HG02970 (cell line): ENCODE results near the gene OR4C5.
"Not testable (repeated sequence)": the region's sequence is repeated elsewhere in the genome, so short reads cannot be mapped to it uniquely, and the experiment has no call there.

Experiments used
- ATAC-seq: cut with Tn5 transposase; IDR thresholded peaks from one replicate; pipeline ENCODE4 v1.9.1; 2021; ENCODE audit warnings: mild to moderate bottlenecking, moderate library complexity, moderate number of reproducible peaks; ENCODE audit not compliant: unreplicated experiment, low FRiP score

The OR4C5 gene

GRCh38 chr11:48366365-48366764 lies at the start of gene OR4C5:
TSS of gene OR4C5 (minus strand) at chr11:48366465. CDS start at chr11:48366465, 0 bp downstream.
- ATAC-seq = no peak

GRCh38 chr11:48384670-48385069 lies 18.4 kb upstream of the OR4C5 start:
- no peak for ATAC-seq

GRCh38 chr11:48384151-48384550 lies 17.9 kb upstream of the OR4C5 start:
- ATAC-seq = not testable (repeated sequence)

GRCh38 chr11:48361289-48361688 lies 5.0 kb downstream of the OR4C5 start:
- ATAC-seq = not testable (repeated sequence)

- no peak for ATAC-seq
These were observed 11.6 kb downstream of the OR4C5 start for GRCh38 chr11:48354677-48355076.

DNA sequence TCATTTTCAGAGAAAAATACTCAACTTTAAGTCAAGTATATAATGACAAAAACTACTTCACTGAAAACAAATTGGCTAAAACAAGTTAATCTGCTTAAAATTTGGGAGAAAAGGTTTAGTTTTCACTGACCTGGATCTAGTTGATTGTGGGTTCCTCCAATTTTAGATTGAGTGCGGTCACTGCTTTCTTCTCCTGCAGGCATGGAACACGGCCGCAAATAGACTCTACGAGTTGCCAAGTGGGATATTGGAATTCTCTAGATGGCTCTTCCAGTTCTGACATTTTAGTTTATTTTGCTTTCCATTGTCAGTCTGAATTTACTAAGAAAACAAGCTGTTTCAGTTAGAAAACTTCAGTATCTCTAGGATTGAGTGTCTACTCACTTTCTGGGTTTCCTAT lies 12.3 kb downstream of the OR4C5 start:
- ATAC-seq = no peak

DNA sequence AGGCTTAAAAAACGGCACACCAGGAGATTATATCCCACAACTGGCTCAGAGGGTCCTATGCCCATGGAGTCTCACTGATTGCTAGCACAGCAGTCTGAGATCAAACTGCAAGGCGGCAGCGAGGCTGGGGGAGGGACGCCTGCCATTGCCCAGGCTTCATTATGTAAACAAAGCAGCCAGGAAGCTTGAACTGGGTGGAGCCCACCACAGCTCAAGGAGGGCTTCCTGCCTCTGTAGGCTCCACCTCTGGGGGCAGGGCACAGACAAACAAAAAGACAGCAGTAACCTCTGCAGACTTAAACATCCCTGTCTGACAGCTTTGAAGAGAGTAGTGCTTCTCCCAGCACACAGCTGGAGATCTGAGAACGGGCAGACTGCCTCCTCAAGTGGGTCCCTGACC lies 20.0 kb downstream of the OR4C5 start:
- not testable (repeated sequence) for ATAC-seq

- ATAC-seq = not testable (repeated sequence)
These were observed 23.8 kb downstream of the OR4C5 start for GRCh38 chr11:48342505-48342904.

GRCh38 chr11:48341466-48341865 lies 24.8 kb downstream of the OR4C5 start:
- ATAC-seq = no peak

DNA sequence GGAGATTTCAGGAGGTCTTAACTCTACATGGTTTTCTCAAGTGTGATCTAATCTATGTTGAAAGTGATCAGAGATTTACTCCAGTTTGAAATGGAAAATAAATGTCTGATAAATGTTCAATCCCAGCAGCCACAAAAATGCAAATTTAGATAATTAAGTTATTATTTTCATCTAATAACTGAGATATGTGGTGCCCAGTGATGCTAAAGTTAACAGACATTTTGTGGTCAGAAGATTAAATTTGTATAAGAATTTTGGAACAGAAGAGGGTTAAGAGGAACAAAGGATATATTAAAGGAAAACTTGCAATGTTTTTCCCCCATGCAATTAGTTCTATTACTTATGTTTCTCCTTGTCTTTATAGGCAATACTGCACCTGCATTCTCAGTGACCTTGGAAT lies 41.6 kb downstream of the OR4C5 start, which contains the start of gene OR4C3:
Gene OR4C3, plus strand, starts transcription at position 301 of the 400 bp plus-strand sequence. CDS start 102 bp downstream, outside the sequence.
- ATAC-seq = not testable (repeated sequence)

GRCh38 chr11:48319813-48320212 lies 46.5 kb downstream of the OR4C5 start:
- not testable (repeated sequence) for ATAC-seq
